Measurements from ENCODE around the gene PRSS35.

PRSS35 gene

GRCh38 chr6:83488448-83488847 is 23.9 kb upstream of the PRSS35 start:
- in situ Hi-C loops (cut with MboI; ENCODE audit: low sequenced_read_pairs, unreplicated experiment), result no loop called here
- DNase-seq (ENCODE audit: low spot score), result no peak
- no peak for TF ChIP-seq CTCF (IDR thresholded peaks at IDR 0.05; ENCODE audit: borderline replicate concordance, control extremely low read depth, extremely low read depth, insufficient read depth, missing control alignments)

GRCh38 chr6:83488861-83489260 is 23.5 kb upstream of the PRSS35 start:
- no peak for DNase-seq (ENCODE audit: low spot score)
- in situ Hi-C loops (cut with MboI; ENCODE audit: low sequenced_read_pairs, unreplicated experiment), result no loop called here
- TF ChIP-seq CTCF (IDR thresholded peaks at IDR 0.05; ENCODE audit: borderline replicate concordance, control extremely low read depth, extremely low read depth, insufficient read depth, missing control alignments), result no peak

- DNase-seq (ENCODE audit: low spot score), result no peak
- no peak for TF ChIP-seq CTCF (IDR thresholded peaks at IDR 0.05; ENCODE audit: borderline replicate concordance, control extremely low read depth, extremely low read depth, insufficient read depth, missing control alignments)
- in situ Hi-C loops (cut with MboI; ENCODE audit: low sequenced_read_pairs, unreplicated experiment), result no loop called here
Observed at GRCh38 chr6:83490217-83490807, 22.0 kb upstream of the PRSS35 start.

GRCh38 chr6:83505356-83505755 is 7.0 kb upstream of the PRSS35 start:
- no peak for TF ChIP-seq CTCF (IDR thresholded peaks at IDR 0.05; ENCODE audit: borderline replicate concordance, control extremely low read depth, extremely low read depth, insufficient read depth, missing control alignments)
- in situ Hi-C loops (cut with MboI; ENCODE audit: low sequenced_read_pairs, unreplicated experiment), result loop anchor here (5.0 kb wide), 1 partner anchor 438 kb away; the partner anchor contains the start of genes DOP1A and UBE3D

GRCh38 chr6:83509441-83509840 is 2.9 kb upstream of the PRSS35 start:
- no peak for TF ChIP-seq CTCF (IDR thresholded peaks at IDR 0.05; ENCODE audit: borderline replicate concordance, control extremely low read depth, extremely low read depth, insufficient read depth, missing control alignments)
- in situ Hi-C loops (cut with MboI; ENCODE audit: low sequenced_read_pairs, unreplicated experiment), result loop anchor here (5.0 kb wide), 1 partner anchor 442 kb away; the partner anchor contains the start of genes DOP1A and UBE3D
- no peak for DNase-seq (ENCODE audit: low spot score)

More at GRCh38 chr6:83505356-83505755, 7.0 kb upstream of the PRSS35 start:
- no peak for DNase-seq (ENCODE audit: low spot score)

- no peak for DNase-seq (ENCODE audit: low spot score)
- in situ Hi-C loops (cut with MboI; ENCODE audit: low sequenced_read_pairs, unreplicated experiment), result no loop called here
- TF ChIP-seq CTCF (IDR thresholded peaks at IDR 0.05; ENCODE audit: borderline replicate concordance, control extremely low read depth, extremely low read depth, insufficient read depth, missing control alignments), result no peak
Observed at GRCh38 chr6:83510791-83511190, 1.5 kb upstream of the PRSS35 start.

Data from GM13976 (cell line).